ENCODE results near the gene PREX1. TPM values are rescaled to one million over a fixed set of nuclear protein-coding genes. Genes with fewer than 3 reads are reported as not detected.

PREX1 gene
- total RNA-seq, 3 donors from 2014 or later = 9.9 to 14.1 (median 13.5) TPM

- ATAC-seq (no peak), DNase-seq (no peak)
- Histone ChIP-seq H3K36me3 (ENCODE audit: low read depth) (no peaks in the 10 kb centered on the region), H3K9me3 (no peaks in the 10 kb centered on the region), H3K4me1 (ENCODE audit: low read depth) (peaks cover 2% of the 10 kb centered on the region), H3K4me3 (no peak overlapping the region)
- TF ChIP-seq, protein P1, sequence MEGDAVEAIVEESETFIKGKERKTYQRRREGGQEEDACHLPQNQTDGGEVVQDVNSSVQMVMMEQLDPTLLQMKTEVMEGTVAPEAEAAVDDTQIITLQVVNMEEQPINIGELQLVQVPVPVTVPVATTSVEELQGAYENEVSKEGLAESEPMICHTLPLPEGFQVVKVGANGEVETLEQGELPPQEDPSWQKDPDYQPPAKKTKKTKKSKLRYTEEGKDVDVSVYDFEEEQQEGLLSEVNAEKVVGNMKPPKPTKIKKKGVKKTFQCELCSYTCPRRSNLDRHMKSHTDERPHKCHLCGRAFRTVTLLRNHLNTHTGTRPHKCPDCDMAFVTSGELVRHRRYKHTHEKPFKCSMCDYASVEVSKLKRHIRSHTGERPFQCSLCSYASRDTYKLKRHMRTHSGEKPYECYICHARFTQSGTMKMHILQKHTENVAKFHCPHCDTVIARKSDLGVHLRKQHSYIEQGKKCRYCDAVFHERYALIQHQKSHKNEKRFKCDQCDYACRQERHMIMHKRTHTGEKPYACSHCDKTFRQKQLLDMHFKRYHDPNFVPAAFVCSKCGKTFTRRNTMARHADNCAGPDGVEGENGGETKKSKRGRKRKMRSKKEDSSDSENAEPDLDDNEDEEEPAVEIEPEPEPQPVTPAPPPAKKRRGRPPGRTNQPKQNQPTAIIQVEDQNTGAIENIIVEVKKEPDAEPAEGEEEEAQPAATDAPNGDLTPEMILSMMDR (IDR thresholded peaks at IDR 0.05) = no peak
- intact Hi-C loops (cut with DNase I, micrococcal nuclease) = no loop called here
Observed at GRCh38 chr20:48750376-48750775, 77.4 kb downstream of the PREX1 start.

GRCh38 chr20:48749437-48749836 is 78.4 kb downstream of the PREX1 start:
- Histone ChIP-seq H3K36me3 (ENCODE audit: low read depth) (no peaks in the 10 kb centered on the region), H3K4me3 (no peak overlapping the region), H3K4me1 (ENCODE audit: low read depth) (peaks cover 2% of the 10 kb centered on the region), H3K9me3 (no peaks in the 10 kb centered on the region)
- TF ChIP-seq, protein P1 (IDR thresholded peaks at IDR 0.05) = no peak
- ATAC-seq (no peak), DNase-seq (no peak)
- intact Hi-C loops (cut with DNase I, micrococcal nuclease) = no loop called here

DNA sequence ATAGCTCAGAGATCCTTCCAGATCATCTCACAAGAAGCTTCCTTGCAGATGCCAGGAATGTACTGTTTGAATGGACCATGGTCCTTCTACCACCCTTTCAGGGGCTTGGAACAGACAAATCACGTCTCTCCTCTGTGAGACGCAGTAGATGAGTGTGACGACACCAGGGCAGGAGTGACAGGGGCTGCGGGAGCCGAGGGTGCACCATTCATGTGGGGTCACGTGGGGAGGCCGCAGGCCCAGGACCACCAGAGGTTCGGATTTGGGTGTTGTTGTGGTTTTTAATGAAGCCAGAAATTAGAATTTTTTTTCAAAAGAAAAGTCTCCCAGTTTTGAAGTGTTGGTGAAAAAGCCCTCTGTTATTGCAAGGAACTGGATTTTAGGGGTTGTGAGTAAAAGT is 79.2 kb downstream of the PREX1 start:
- H3K36me3 ChIP-seq (ENCODE audit: low read depth) = no peaks in the 10 kb centered on the region
- H3K9me3 ChIP-seq = no peaks in the 10 kb centered on the region
- DNase-seq = no peak
- TF ChIP-seq, protein P1 (IDR thresholded peaks at IDR 0.05) = no peak
- intact Hi-C loops (cut with DNase I, micrococcal nuclease) = no loop called here
- peaks cover 2% of the 10 kb centered on the region for H3K4me1 ChIP-seq (ENCODE audit: low read depth)
- no peak for ATAC-seq
- H3K4me3 ChIP-seq = no peak overlapping the region

- peaks cover 2% of the 10 kb centered on the region for H3K4me1 ChIP-seq (ENCODE audit: low read depth)
- TF ChIP-seq, protein P1 (IDR thresholded peaks at IDR 0.05) = no peak
- intact Hi-C loops (cut with DNase I, micrococcal nuclease) = no loop called here
- H3K36me3 ChIP-seq (ENCODE audit: low read depth) = no peaks in the 10 kb centered on the region
- H3K9me3 ChIP-seq = no peaks in the 10 kb centered on the region
- DNase-seq (no peak), ATAC-seq (no peak)
- H3K4me3 ChIP-seq = no peak overlapping the region
Observed at GRCh38 chr20:48747840-48748414, 79.9 kb downstream of the PREX1 start.

DNA sequence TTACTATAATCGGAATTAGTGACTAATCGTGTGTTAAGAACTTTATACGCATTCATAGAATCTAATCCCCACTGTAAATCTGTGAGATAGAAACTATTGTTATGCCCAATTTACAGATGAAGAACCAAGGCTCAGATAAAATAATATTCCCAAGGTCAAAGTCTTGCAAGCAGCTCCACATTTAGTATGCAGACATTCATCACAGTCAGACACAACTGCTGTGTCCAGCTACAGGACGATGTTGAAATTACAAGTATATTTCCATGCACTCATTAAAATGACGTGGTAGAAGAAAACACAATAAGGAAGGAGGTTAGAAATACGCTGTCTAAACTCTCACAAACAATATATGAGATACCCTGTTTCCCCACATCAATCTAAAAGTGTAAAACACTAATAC is 82.5 kb downstream of the PREX1 start:
- intact Hi-C loops (cut with DNase I, micrococcal nuclease) = no loop called here
- TF ChIP-seq, protein P1 (IDR thresholded peaks at IDR 0.05) = no peak
- Histone ChIP-seq H3K36me3 (ENCODE audit: low read depth) (no peaks in the 10 kb centered on the region), H3K4me3 (no peak overlapping the region), H3K4me1 (ENCODE audit: low read depth) (no peaks in the 10 kb centered on the region), H3K9me3 (no peaks in the 10 kb centered on the region)
- ATAC-seq (peak; percentile 44), DNase-seq (no peak)

DNA sequence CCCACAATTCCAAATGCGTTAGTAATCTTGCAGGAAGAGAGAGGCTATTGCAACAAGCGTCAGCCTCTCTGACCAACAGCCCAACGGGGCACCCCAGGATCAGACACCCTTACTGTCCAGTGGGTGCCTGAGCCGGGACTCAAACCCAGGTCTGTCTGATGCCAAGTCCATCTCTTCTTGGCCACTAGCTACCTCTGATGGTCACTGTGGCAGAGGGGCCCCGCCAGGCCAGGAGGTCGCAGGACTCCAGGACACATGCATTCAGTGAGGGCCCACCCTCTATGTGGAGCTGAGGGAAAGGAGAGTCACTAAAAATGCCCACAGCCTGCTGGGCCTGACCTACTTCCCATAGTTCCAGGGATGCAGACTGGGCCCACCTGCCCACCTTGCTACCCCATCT is 83.3 kb downstream of the PREX1 start:
- no peak overlapping the region for H3K4me3 ChIP-seq
- TF ChIP-seq, protein P1 (IDR thresholded peaks at IDR 0.05) = no peak
- intact Hi-C loops (cut with DNase I, micrococcal nuclease) = no loop called here
- DNase-seq (no peak), ATAC-seq (no peak)
- H3K9me3 ChIP-seq = no peaks in the 10 kb centered on the region
- no peaks in the 10 kb centered on the region for H3K4me1 ChIP-seq (ENCODE audit: low read depth)
- H3K36me3 ChIP-seq (ENCODE audit: low read depth) = no peaks in the 10 kb centered on the region

All from mucosa of descending colon (tissue), 3 donors.